Aorta (tissue), 5 donors: ENCODE results near the gene ZFP90. TPM values are rescaled to one million over a fixed set of nuclear protein-coding genes. Genes with fewer than 3 reads are reported as not detected.

Experiments
- ATAC-seq: fragments of 200-7000 bp; cut with Tn5 transposase; one replicate; pipeline ENCODE4 v1.9.1; 2022; ENCODE audit warnings: moderate library complexity; ENCODE audit not compliant: low FRiP score
- DNase-seq, 2 donors: peaks; one replicate each; pipeline ENCODE4 v3.0.0-alpha.2; 2020
- H3K27ac ChIP-seq, 2 donors: one replicate each; pipeline ENCODE4 v1.5.1; 2013; ENCODE audit warnings: low read length in 2 of 2, mild to moderate bottlenecking in 2 of 2, moderate library complexity in 2 of 2, control low read depth in 1 of 2, inconsistent platforms in 1 of 2, low read depth in 1 of 2
- H3K27me3 ChIP-seq, 2 donors: one replicate each; pipeline ENCODE4 v1.6.1; 2013; ENCODE audit warnings: control low read depth in 1 of 2, low read length in 1 of 2, mild to moderate bottlenecking in 1 of 2, moderate library complexity in 1 of 2; ENCODE audit not compliant: insufficient read depth in 2 of 2, control insufficient read depth in 1 of 2
- H3K36me3 ChIP-seq, 2 donors: one replicate each; pipeline ENCODE4 v1.6.1; 2013; ENCODE audit warnings: control low read depth in 1 of 2, low read length in 1 of 2, mild to moderate bottlenecking in 1 of 2; ENCODE audit not compliant: insufficient read depth in 2 of 2, control insufficient read depth in 1 of 2
- H3K4me1 ChIP-seq, 2 donors: one replicate each; pipeline ENCODE4 v1.6.1; 2013; ENCODE audit warnings: low read length in 2 of 2, control low read depth in 1 of 2, mild to moderate bottlenecking in 1 of 2, moderate library complexity in 1 of 2; ENCODE audit not compliant: insufficient read depth in 2 of 2, control insufficient read depth in 1 of 2
- H3K4me3 ChIP-seq, 2 donors: one replicate each; pipeline ENCODE4 v1.5.1; 2013; ENCODE audit warnings: low read length in 2 of 2, control low read depth in 1 of 2, mild to moderate bottlenecking in 1 of 2
- H3K9me3 ChIP-seq: one replicate; pipeline ENCODE4 v1.6.1; 2013; ENCODE audit warnings: mild to moderate bottlenecking, low read length; ENCODE audit not compliant: control insufficient read depth
- WGBS, 2 donors: extraction: QIAGEN DNeasy Blood & Tissue Kit; methylation state at CpG; one replicate each; pipeline ENCODE4 v1.1.7; 2013; 5-methylcytosine and 5-hydroxymethylcytosine counted together
- intact Hi-C, 2 donors: fragments of 100-400 bp; cut with DNase I; formaldehyde crosslinking; loops; one replicate each; pipeline versions ENCODE4 v1.14.2 to v1.15.0; 2022
- polyA plus RNA-seq, 2 donors: library from polyadenylated mRNA; stranded (reverse); fragments of 200-250 nt; gene quantifications; one replicate each; pipeline ENCODE4 v1.2.3, GENCODE V29; 2013
- total RNA-seq, 2 donors: library from RNA; stranded (reverse); fragmentation: NEBNext Ultra II Directional; extraction: Animal tissue kit (Norgen Biotek cat#: 25700); gene quantifications; one replicate each; pipeline ENCODE4 v1.2.1, GENCODE V29; 2021
- donor health status: healthy with polysubstance abuse.
- donor health status: Bipolar disorder and iron deficiency.
- donor health status: DM: no; HTN: no; CAD: no.
- donor health status: DM: no; HTN: no; CAD: no.
- donor health status: DM: yes; HTN: yes; CAD: no.

Gene ZFP90
- total and polyA plus RNA-seq, 4 donors: 7.9 to 31.0 (median 15.1) TPM

- no peaks in the 10 kb centered on the region for H3K27me3 ChIP-seq
- H3K9me3 ChIP-seq: peaks cover 26% of the 10 kb centered on the region
- no peak overlapping the region for H3K27ac ChIP-seq
- intact Hi-C loops: no loop called here
- DNase-seq (no peak), ATAC-seq (no peak)
- no peak overlapping the region for H3K4me3 ChIP-seq
- WGBS, 2 donors: 90% methylated on average over 2 of the region's 2 CpGs
- no peaks in the 10 kb centered on the region for H3K4me1 ChIP-seq
- H3K36me3 ChIP-seq: no peaks in the 10 kb centered on the region
Observed at GRCh38 chr16:68577352-68577853, 38.3 kb downstream of the ZFP90 start.

DNA sequence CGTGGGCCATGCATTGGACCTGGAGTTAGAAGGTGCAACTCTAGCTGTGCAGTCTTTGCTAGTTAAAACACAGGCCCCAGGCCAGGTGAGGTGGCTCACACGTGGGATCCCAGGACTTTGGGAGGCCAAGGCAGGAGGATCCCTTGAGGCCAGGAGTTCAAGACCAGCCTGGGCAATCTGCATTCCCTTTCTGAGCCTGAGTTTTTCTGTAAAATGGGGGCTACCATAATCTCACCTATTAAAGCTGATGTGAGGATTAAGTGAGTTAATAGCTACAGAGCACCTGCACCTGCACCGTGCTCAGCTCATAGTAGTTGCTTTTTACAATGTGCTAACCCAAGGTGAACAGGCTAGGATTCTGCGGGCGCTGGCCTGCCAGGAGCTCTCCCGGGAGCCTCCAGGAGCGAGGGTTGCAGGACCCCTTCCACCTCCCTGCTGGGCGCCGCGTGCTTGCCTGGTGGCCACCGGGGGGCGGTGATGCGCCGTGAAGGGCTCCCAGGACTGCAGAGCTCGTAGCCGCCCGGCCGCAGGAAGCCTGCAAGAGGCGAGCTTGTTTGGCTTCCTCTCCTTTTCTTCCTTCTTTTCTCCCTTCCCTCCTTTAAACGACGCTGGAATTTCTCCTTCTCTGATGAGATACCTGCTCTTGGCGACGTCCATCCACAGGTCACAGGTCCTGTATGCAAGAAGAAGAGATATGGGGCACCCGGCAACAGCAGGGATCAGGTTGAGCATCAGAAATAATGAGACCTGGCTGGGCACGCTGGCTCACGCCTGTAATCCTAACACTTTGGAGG, 51.3 kb downstream of the ZFP90 start:
- no peak overlapping the region for H3K4me3 ChIP-seq
- WGBS, 2 donors: 11 to 12% methylated on average over 26 of the region's 26 CpGs
- no peaks in the 10 kb centered on the region for H3K36me3 ChIP-seq
- no peak for ATAC-seq
- peaks cover 7% of the 10 kb centered on the region for H3K9me3 ChIP-seq
- no peaks in the 10 kb centered on the region for H3K4me1 ChIP-seq
- peak; percentile 50 to 76 for DNase-seq
- H3K27ac ChIP-seq: no peak overlapping the region
- intact Hi-C loops: no loop called here
- no peaks in the 10 kb centered on the region for H3K27me3 ChIP-seq

- no peak for DNase-seq
- Histone ChIP-seq H3K4me1 (no peaks in the 10 kb centered on the region), H3K27me3 (no peaks in the 10 kb centered on the region), H3K4me3 (no peak overlapping the region), H3K36me3 (no peaks in the 10 kb centered on the region), H3K27ac (no peak overlapping the region), H3K9me3 (peaks cover 7% of the 10 kb centered on the region)
- intact Hi-C loops: no loop called here
- ATAC-seq: no peak
- 92 to 96% methylated on average over 5 of the region's 5 CpGs for WGBS, 2 donors
Observed at GRCh38 chr16:68592466-68593337, 53.6 kb downstream of the ZFP90 start.

GRCh38 chr16:68596266-68596665, 57.2 kb downstream of the ZFP90 start:
- DNase-seq (no peak), ATAC-seq (no peak)
- Histone ChIP-seq H3K9me3 (no peaks in the 10 kb centered on the region), H3K4me1 (no peaks in the 10 kb centered on the region), H3K27ac (no peak overlapping the region), H3K36me3 (no peaks in the 10 kb centered on the region), H3K4me3 (no peak overlapping the region), H3K27me3 (no peaks in the 10 kb centered on the region)
- intact Hi-C loops: no loop called here
- 84 to 90% methylated on average over 6 of the region's 6 CpGs for WGBS, 2 donors

DNA sequence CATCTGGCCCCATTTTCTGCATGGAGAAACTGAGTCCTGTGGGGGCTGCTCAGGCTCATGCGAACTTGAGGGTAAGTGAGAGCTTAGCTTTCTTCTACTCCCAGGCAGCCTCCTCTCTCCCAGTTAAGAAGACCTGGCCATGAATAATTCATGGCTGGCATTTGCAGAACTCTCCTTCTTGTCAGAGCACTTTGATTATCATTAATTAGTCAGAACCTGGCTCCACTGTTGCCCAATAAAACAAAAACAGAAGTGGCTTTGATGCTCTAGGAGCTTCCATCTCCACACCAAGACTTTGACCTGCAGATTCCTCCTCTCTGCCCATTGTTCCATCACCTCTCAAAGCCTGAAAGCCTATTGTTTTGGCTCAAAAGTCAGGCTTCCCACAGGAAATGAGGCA, 60.5 kb downstream of the ZFP90 start:
- ATAC-seq (no peak), DNase-seq (no peak)
- no peaks in the 10 kb centered on the region for H3K36me3 ChIP-seq
- no peak overlapping the region for H3K27ac ChIP-seq
- intact Hi-C loops: no loop called here
- H3K27me3 ChIP-seq: no peaks in the 10 kb centered on the region
- no peaks in the 10 kb centered on the region for H3K9me3 ChIP-seq
- WGBS, 2 donors: 95 to 97% methylated on average over 1 of the region's 1 CpG
- H3K4me3 ChIP-seq: no peak overlapping the region
- no peaks in the 10 kb centered on the region for H3K4me1 ChIP-seq

DNA sequence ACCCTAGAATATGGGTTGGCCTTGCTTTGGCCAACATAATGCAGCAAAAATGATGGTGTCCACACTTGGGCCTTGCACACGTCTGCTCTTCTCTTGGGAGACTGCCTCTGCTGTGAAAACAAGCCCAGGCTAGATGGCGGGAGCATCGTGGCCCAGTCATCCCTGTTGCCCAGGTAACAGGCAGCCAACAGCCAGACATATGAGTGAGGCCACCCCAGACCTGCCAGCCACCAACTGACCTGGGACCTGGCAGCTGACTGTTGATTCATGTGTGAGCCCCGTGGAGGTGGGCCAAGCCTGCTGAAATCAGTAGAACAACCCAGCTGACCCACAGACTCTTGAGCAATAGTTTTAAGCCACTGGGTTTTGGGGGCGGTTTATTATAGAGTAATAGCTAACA, 66.7 kb downstream of the ZFP90 start:
- Histone ChIP-seq H3K27ac (no peak overlapping the region), H3K27me3 (no peaks in the 10 kb centered on the region), H3K4me1 (no peaks in the 10 kb centered on the region), H3K9me3 (no peaks in the 10 kb centered on the region), H3K36me3 (no peaks in the 10 kb centered on the region), H3K4me3 (no peak overlapping the region)
- intact Hi-C loops: no loop called here
- no peak for ATAC-seq
- no peak for DNase-seq
- WGBS, 2 donors: 49 to 58% methylated on average over 5 of the region's 5 CpGs

DNA sequence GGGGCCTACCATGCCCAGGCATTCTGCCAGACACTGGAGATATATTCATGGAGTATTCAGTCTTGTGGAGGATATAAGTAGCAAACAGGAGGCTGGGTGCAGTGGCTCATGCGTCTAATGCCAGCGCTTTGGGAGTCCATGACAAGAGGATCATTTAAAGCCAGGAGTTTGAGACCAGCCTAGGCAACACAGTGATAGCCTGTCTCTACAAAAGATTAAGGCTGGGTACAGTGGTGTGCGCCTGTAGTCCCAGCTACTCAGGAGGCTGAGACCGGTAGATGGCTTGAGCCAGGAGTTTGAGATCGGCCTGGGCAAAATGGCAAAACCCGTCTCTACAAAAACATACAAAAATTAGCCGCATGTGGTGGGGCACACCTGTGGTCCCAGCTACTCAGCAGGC, 68.4 kb downstream of the ZFP90 start:
- no peaks in the 10 kb centered on the region for H3K36me3 ChIP-seq
- ATAC-seq: no peak
- intact Hi-C loops: no loop called here
- H3K27ac ChIP-seq: no peak overlapping the region
- no peaks in the 10 kb centered on the region for H3K9me3 ChIP-seq
- H3K4me3 ChIP-seq: no peak overlapping the region
- no peak for DNase-seq
- H3K27me3 ChIP-seq: no peaks in the 10 kb centered on the region
- 86 to 95% methylated on average over 7 of the region's 7 CpGs for WGBS, 2 donors
- no peaks in the 10 kb centered on the region for H3K4me1 ChIP-seq

GRCh38 chr16:68608330-68608729, 69.2 kb downstream of the ZFP90 start:
- H3K36me3 ChIP-seq: no peaks in the 10 kb centered on the region
- H3K27me3 ChIP-seq: no peaks in the 10 kb centered on the region
- ATAC-seq: no peak
- intact Hi-C loops: no loop called here
- DNase-seq: no peak
- no peak overlapping the region for H3K4me3 ChIP-seq
- H3K4me1 ChIP-seq: no peaks in the 10 kb centered on the region
- WGBS, 2 donors: 84 to 90% methylated on average over 2 of the region's 2 CpGs
- H3K27ac ChIP-seq: no peak overlapping the region
- no peaks in the 10 kb centered on the region for H3K9me3 ChIP-seq
